ENCODE measurements around the gene FGD3.

The FGD3 gene

DNA sequence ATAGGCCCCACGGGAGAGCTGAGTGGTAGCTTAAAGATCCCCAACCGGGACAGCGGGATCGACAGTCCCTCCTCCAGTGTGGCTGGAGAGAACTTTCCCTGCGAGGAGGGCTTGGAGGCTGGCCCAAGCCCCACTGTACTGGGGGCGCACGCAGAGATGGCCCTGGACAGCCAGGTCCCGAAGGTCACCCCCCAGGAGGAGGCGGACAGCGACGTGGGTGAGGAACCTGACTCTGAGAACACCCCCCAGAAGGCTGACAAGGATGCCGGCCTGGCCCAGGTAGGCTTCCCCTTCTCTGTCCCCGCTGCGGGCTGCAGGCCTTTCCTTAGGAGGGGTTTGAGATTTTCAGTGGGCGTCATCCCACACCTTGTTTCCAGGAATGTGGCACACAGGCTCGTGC lies 29.1 kb downstream of the FGD3 start:
- TF ChIP-seq, protein P1, sequence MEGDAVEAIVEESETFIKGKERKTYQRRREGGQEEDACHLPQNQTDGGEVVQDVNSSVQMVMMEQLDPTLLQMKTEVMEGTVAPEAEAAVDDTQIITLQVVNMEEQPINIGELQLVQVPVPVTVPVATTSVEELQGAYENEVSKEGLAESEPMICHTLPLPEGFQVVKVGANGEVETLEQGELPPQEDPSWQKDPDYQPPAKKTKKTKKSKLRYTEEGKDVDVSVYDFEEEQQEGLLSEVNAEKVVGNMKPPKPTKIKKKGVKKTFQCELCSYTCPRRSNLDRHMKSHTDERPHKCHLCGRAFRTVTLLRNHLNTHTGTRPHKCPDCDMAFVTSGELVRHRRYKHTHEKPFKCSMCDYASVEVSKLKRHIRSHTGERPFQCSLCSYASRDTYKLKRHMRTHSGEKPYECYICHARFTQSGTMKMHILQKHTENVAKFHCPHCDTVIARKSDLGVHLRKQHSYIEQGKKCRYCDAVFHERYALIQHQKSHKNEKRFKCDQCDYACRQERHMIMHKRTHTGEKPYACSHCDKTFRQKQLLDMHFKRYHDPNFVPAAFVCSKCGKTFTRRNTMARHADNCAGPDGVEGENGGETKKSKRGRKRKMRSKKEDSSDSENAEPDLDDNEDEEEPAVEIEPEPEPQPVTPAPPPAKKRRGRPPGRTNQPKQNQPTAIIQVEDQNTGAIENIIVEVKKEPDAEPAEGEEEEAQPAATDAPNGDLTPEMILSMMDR (IDR thresholded peaks at IDR 0.05; ENCODE audit: low read depth, low read length, missing control alignments), result no peak
- in situ Hi-C loops (cut with HindIII; ENCODE audit: low pct_ligation_motif_present, low sequenced_read_pairs), result no loop called here
- no peak overlapping the region for H3K4me3 ChIP-seq (ENCODE audit: low read depth, low read length)
- no peak for DNase-seq
- no peaks in the 10 kb centered on the region for H3K27me3 ChIP-seq (replicated peaks)
- H3K27ac ChIP-seq, result no peak overlapping the region
- no peaks in the 10 kb centered on the region for H3K36me3 ChIP-seq (replicated peaks)

- H3K27ac ChIP-seq, result no peak overlapping the region
These were observed 30.0 kb downstream of the FGD3 start for GRCh38 chr9:92977279-92977678.

GRCh38 chr9:92978345-92978875 lies 31.1 kb downstream of the FGD3 start:
- Histone ChIP-seq H3K36me3 (replicated peaks) (no peaks in the 10 kb centered on the region), H3K4me3 (ENCODE audit: low read depth, low read length) (no peak overlapping the region), H3K27ac (no peak overlapping the region), H3K27me3 (replicated peaks) (no peaks in the 10 kb centered on the region)
- TF ChIP-seq, protein P1 (IDR thresholded peaks at IDR 0.05; ENCODE audit: low read depth, low read length, missing control alignments), result no peak
- DNase-seq, result no peak
- in situ Hi-C loops (cut with HindIII; ENCODE audit: low pct_ligation_motif_present, low sequenced_read_pairs), result no loop called here

More at GRCh38 chr9:92977279-92977678, 30.0 kb downstream of the FGD3 start:
- no peak for DNase-seq
- Histone ChIP-seq H3K36me3 (replicated peaks) (no peaks in the 10 kb centered on the region), H3K4me3 (ENCODE audit: low read depth, low read length) (no peak overlapping the region), H3K27me3 (replicated peaks) (no peaks in the 10 kb centered on the region)
- TF ChIP-seq, protein P1 (IDR thresholded peaks at IDR 0.05; ENCODE audit: low read depth, low read length, missing control alignments), result no peak
- in situ Hi-C loops (cut with HindIII; ENCODE audit: low pct_ligation_motif_present, low sequenced_read_pairs), result no loop called here

DNA sequence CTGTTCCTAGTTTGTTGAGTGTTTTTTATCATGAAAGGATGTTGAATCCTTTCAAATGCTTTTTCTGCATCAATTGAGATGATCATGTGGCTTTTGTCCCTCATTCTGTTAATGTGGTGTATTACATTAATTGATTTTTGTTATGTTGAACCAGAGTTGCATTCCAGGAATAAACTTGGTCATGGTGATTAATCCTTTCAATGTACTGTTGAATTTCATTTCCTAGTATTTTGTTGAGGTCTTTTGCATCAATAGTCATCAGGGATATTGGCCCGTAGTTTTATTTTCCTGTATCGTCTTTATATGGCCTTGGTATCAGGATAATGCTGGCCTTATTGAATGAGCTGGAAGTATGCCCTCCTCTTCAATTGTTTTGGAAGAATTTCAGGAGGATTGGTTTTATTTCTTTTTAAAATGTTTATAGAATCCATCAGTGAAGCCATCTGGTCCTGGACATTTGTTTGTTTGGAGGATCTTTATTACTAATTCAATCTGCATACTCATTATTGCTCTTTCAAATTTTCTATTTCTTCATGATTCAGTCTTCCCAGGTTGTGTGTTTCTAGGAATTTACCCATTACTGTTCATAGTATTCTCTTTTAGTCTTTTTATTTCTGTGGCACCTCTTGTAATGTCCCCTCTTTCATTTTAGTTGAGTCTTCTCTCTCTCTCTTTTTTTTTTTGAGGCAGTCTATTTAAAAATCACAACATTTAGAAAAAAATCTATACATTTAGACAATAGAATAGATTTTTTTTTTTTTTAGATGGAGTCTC lies 32.1 kb downstream of the FGD3 start:
- Histone ChIP-seq H3K36me3 (replicated peaks) (no peaks in the 10 kb centered on the region), H3K27me3 (replicated peaks) (no peaks in the 10 kb centered on the region), H3K27ac (no peak overlapping the region), H3K4me3 (ENCODE audit: low read depth, low read length) (no peak overlapping the region)
- DNase-seq, result no peak
- in situ Hi-C loops (cut with HindIII; ENCODE audit: low pct_ligation_motif_present, low sequenced_read_pairs), result no loop called here
- TF ChIP-seq, protein P1 (IDR thresholded peaks at IDR 0.05; ENCODE audit: low read depth, low read length, missing control alignments), result no peak

DNA sequence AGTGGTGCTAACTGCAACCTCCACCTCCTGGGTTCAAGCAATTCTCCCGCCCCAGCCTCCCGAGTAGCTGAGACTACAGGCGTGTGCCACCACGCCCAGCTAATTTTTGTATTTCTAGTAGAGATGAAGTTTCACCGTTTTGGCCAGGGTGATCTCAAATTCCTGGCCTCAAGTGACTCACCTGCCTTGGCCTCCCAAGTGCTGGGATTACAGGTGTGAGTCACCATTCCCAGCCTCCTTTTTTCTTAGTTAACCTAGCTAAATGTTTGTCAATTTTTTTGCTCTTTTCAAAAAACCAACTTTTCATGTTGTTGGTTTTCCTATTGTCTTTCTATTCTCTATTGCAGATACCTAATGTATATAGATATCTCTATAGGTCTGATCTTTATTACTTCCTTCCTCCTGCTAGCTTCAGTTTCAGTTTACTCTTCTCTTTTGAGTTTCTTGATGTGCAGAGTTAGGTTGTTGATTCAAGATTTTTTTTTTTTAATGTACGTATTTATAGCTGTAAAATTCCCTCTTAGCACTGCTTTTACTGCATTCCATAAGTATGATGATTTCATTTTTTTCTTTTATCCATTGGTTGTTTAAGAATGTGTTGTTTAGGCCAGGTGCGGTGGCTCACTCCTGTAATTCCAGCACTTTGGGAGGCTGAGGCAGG lies 32.9 kb downstream of the FGD3 start:
- Histone ChIP-seq H3K36me3 (replicated peaks) (no peaks in the 10 kb centered on the region), H3K4me3 (ENCODE audit: low read depth, low read length) (no peak overlapping the region), H3K27ac (no peak overlapping the region), H3K27me3 (replicated peaks) (no peaks in the 10 kb centered on the region)
- in situ Hi-C loops (cut with HindIII; ENCODE audit: low pct_ligation_motif_present, low sequenced_read_pairs), result no loop called here
- TF ChIP-seq, protein P1 (IDR thresholded peaks at IDR 0.05; ENCODE audit: low read depth, low read length, missing control alignments), result no peak
- DNase-seq, result no peak
